GM18508 (cell line): ENCODE data around the gene TIAM2.
"Not testable (repeated sequence)": the region's sequence is repeated elsewhere in the genome, so short reads cannot be mapped to it uniquely, and the experiment has no call there.

Source experiments
- ATAC-seq: cut with Tn5 transposase; IDR thresholded peaks from one replicate; pipeline ENCODE4 v1.9.1; 2021; ENCODE audit warnings: moderate number of reproducible peaks; ENCODE audit not compliant: insufficient read depth, unreplicated experiment

Gene TIAM2

GRCh38 chr6:155248008-155249001 lies 253.2 kb downstream of the TIAM2 start:
- ATAC-seq, result no peak

GRCh38 chr6:155250701-155251381 lies 255.7 kb downstream of the TIAM2 start:
- no peak for ATAC-seq

DNA sequence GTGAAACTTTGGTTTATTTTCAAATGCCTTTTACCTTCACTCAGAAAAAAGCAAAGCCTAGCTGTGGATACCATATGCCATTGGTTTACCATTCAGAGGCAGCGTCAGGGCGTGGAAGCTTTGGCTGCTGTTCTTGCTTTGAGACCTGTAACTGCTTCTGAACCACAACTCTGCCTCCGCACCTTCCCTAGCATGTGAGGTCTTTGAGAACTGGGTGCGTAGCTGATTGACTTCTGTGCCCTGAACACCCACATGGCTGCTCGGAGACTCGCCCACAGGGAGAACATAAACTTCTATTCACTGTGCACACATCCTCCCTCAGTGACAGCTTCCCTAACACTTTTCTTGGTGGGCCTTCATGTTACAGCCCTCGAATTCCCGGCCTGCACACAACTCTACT lies 257.5 kb downstream of the TIAM2 start:
- no peak for ATAC-seq

- ATAC-seq, result no peak
Measured at GRCh38 chr6:155253337-155253736, 258.2 kb downstream of the TIAM2 start.

GRCh38 chr6:155254139-155254538 lies 259.0 kb downstream of the TIAM2 start:
- ATAC-seq, result no peak

- no peak for ATAC-seq
Measured at GRCh38 chr6:155256122-155256795, 261.1 kb downstream of the TIAM2 start.

DNA sequence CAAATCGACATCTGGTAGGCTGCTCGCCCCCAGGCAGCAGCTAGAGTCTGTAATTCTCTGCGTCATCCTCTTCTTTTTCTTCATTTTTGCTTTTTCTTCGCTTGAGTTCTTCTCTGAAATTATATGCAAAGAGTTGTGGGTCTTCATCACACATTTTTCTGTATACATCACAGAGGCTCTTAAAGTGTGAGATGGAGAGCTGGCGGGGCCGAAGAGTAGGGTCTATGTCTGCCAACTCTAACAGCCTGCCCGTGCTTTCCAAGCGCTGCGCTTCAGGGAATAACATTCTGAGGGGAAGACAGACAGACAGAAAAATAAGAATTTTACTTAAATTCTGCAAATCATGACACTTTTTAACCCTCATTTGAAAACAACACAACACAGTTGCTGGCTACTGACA lies 262.7 kb downstream of the TIAM2 start:
- no peak for ATAC-seq

GRCh38 chr6:155259204-155259603 lies 264.1 kb downstream of the TIAM2 start:
- ATAC-seq, result no peak

- ATAC-seq, result no peak
Measured at GRCh38 chr6:155259897-155260296, 264.8 kb downstream of the TIAM2 start.

DNA sequence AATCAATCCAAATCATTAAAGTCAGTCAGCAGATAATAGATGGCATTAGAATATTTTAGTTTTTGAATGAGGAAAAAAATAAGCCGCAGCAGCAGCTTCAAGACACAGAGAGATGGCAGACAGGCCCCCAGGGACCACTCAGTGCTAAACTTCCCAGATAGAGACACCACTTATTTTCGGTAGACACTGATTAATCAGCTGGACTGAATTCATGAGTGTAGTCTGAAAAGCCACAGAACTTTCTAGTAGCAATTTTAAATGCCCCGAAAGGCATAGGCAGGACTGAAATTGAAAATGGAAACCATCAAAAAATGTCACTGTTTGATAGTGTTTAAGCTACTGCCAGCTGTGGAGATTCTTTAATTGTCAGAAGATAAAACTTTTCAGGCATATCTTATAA lies 265.6 kb downstream of the TIAM2 start:
- no peak for ATAC-seq

- ATAC-seq, result no peak
Measured at GRCh38 chr6:155261111-155261900, 266.2 kb downstream of the TIAM2 start.

GRCh38 chr6:155262655-155263054 lies 267.5 kb downstream of the TIAM2 start:
- no peak for ATAC-seq

- no peak for ATAC-seq
Measured at GRCh38 chr6:155263373-155264063, 268.4 kb downstream of the TIAM2 start, which contains the start of gene CLDN20. CLDN20 (plus strand) TSS chr6:155264013; CDS start chr6:155275720, 11,707 bp downstream.

GRCh38 chr6:155264693-155265320 lies 269.7 kb downstream of the TIAM2 start:
- no peak for ATAC-seq

DNA sequence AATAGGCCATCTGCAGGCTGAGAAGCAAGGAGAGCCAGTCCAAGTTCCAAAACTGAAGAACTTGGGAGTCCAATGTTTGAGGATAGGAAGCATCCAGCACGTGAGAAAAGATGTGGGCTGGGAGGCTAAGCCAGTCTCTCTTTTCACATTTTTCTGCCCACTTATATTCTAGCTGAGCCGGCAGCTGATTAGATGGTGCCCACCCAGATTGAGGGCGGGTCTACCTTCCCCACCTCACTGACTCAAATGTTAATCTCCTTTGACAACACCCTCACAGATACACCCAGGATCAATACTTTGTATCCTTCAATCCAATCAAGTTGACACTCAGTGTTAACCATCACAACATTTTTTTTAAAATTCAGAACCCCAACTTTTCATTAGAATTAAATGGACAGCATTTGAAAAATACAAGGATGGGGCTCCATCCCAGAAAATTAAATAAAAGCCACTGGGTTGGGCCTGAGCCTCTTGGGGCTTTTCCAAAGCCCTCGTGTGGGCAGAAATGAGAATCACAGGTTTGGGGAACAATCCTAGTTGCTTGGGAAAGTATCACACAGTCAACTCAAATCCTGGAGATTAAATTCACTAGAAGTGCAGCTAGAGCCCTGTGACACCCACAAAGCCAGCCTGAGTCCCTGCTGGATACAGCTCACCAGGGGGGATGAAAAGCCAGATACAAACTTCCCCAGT lies 270.9 kb downstream of the TIAM2 start:
- ATAC-seq, result no peak

GRCh38 chr6:155267411-155267810 lies 272.3 kb downstream of the TIAM2 start:
- no peak for ATAC-seq

GRCh38 chr6:155268088-155268867 lies 273.2 kb downstream of the TIAM2 start:
- not testable (repeated sequence) for ATAC-seq

- ATAC-seq, result no peak
Measured at GRCh38 chr6:155269765-155270164, 274.6 kb downstream of the TIAM2 start.
